Vagina (tissue), 2 donors: ENCODE measurements around the gene BLACAT1. TPM values are rescaled to one million over a fixed set of nuclear protein-coding genes. Genes with fewer than 3 reads are reported as not detected.
A peak's percentile ranks its signal among the peaks of the same experiment; 100 is the strongest.

Source experiments
- DNase-seq, 2 donors: peaks; one replicate each; pipeline ENCODE4 v3.0.0-alpha.2; 2017; ENCODE audit errors: extremely low spot score in 2 of 2
- H3K27ac ChIP-seq: fragments of 200-600 bp; sonication (generic); one replicate; pipeline ENCODE4 v1.5.1; 2019
- H3K27me3 ChIP-seq: fragments of 200-600 bp; sonication (generic); one replicate; pipeline ENCODE4 v1.5.1; 2019
- H3K36me3 ChIP-seq, 2 donors: fragments of 200-600 bp; sonication (generic); one replicate each; pipeline ENCODE4 v1.5.1; 2017 to 2019
- H3K4me1 ChIP-seq: fragments of 200-600 bp; sonication (generic); one replicate; pipeline ENCODE4 v1.5.1; 2019
- H3K4me3 ChIP-seq, 2 donors: fragments of 200-600 bp; sonication (generic); 1 replicate in 1 of 2; 2 replicates in 1 of 2; pipeline ENCODE4 v1.5.1; 2016 to 2019
- H3K9me3 ChIP-seq: fragments of 200-600 bp; sonication (generic); one replicate; pipeline ENCODE4 v1.5.1; 2019
- CTCF ChIP-seq, 3 experiments: fragments of 450-650 bp in 2 of 3; fragments of 200-600 bp in 1 of 3; sonication (generic) in 1 of 3; IDR thresholded peaks; one replicate each; pipeline ENCODE4 v1.5.1; 2017 to 2019; ENCODE audit warnings: antibody characterized with exemption in 3 of 3, mild to moderate bottlenecking in 2 of 3, moderate library complexity in 2 of 3
- POLR2A ChIP-seq, 2 donors: fragments of 450-650 bp; IDR thresholded peaks; one replicate each; pipeline ENCODE4 v1.6.1; 2017; ENCODE audit warnings: antibody characterized with exemption in 2 of 2, mild to moderate bottlenecking in 2 of 2, moderate library complexity in 2 of 2
- POLR2AphosphoS5 ChIP-seq, 2 donors: sonication (generic); formaldehyde crosslinking; IDR thresholded peaks; one replicate each; pipeline ENCODE4 v1.9.0; 2017; ENCODE audit warnings: antibody characterized with exemption in 2 of 2, mild to moderate bottlenecking in 2 of 2, low read depth in 1 of 2; ENCODE audit not compliant: insufficient read depth in 1 of 2
- intact Hi-C: fragments of 100-400 bp; cut with DNase I; formaldehyde crosslinking; loops from one replicate; pipeline ENCODE4 v1.15.1; 2023
- total RNA-seq: library from RNA; depleted of rRNA; stranded (reverse); fragments of >200 nt; gene quantifications from one replicate; pipeline ENCODE4 v1.2.3, GENCODE V29; 2016

BLACAT1 gene
- total RNA-seq, 1 donor from 2014 or later = 0.98 TPM

GRCh38 chr1:205444931-205445645 is 10.8 kb downstream of the BLACAT1 start:
- H3K36me3 ChIP-seq = no peaks in the 10 kb centered on the region
- H3K9me3 ChIP-seq = no peaks in the 10 kb centered on the region
- H3K27me3 ChIP-seq = no peaks in the 10 kb centered on the region
- no peak for DNase-seq
- H3K4me3 ChIP-seq = peak overlapping the region in 1 of 2 donors; percentile 25
- H3K27ac ChIP-seq = no peak overlapping the region
- intact Hi-C loops = no loop called here
- peaks cover 29% of the 10 kb centered on the region for H3K4me1 ChIP-seq
- no peak for TF ChIP-seq POLR2AphosphoS5 (IDR thresholded peaks at IDR 0.05; ENCODE audit: insufficient read depth in 1 of 2, low read depth in 1 of 2)
- TF ChIP-seq POLR2A (IDR thresholded peaks at IDR 0.05) = no peak
- no peak for TF ChIP-seq CTCF (IDR thresholded peaks at IDR 0.05)

GRCh38 chr1:205444300-205444930 is 11.4 kb downstream of the BLACAT1 start:
- Histone ChIP-seq H3K27ac (no peak overlapping the region), H3K4me3 (peak overlapping the region in 1 of 2 donors; percentile 25), H3K4me1 (peaks cover 23% of the 10 kb centered on the region), H3K27me3 (no peaks in the 10 kb centered on the region), H3K36me3 (no peaks in the 10 kb centered on the region), H3K9me3 (no peaks in the 10 kb centered on the region)
- TF ChIP-seq CTCF (IDR thresholded peaks at IDR 0.05) = no peak
- TF ChIP-seq POLR2A (IDR thresholded peaks at IDR 0.05) = no peak
- TF ChIP-seq POLR2AphosphoS5 (IDR thresholded peaks at IDR 0.05; ENCODE audit: insufficient read depth in 1 of 2, low read depth in 1 of 2) = no peak
- no peak for DNase-seq
- intact Hi-C loops = no loop called here

GRCh38 chr1:205443585-205444299 is 12.1 kb downstream of the BLACAT1 start:
- TF ChIP-seq POLR2AphosphoS5 (IDR thresholded peaks at IDR 0.05; ENCODE audit: insufficient read depth in 1 of 2, low read depth in 1 of 2) (no peak), CTCF (IDR thresholded peaks at IDR 0.05) (no peak), POLR2A (IDR thresholded peaks at IDR 0.05) (no peak)
- Histone ChIP-seq H3K4me3 (no peak overlapping the region), H3K27ac (no peak overlapping the region)

GRCh38 chr1:205442051-205442725 is 13.7 kb downstream of the BLACAT1 start:
- Histone ChIP-seq H3K36me3 (no peaks in the 10 kb centered on the region), H3K4me3 (no peak overlapping the region), H3K9me3 (no peaks in the 10 kb centered on the region), H3K27me3 (no peaks in the 10 kb centered on the region), H3K27ac (no peak overlapping the region), H3K4me1 (peaks cover 35% of the 10 kb centered on the region)
- TF ChIP-seq POLR2AphosphoS5 (IDR thresholded peaks at IDR 0.05; ENCODE audit: insufficient read depth in 1 of 2, low read depth in 1 of 2) = no peak
- no peak for TF ChIP-seq POLR2A (IDR thresholded peaks at IDR 0.05)
- TF ChIP-seq CTCF (IDR thresholded peaks at IDR 0.05) = no peak
- DNase-seq = no peak
- intact Hi-C loops = no loop called here

More at GRCh38 chr1:205443585-205444299, 12.1 kb downstream of the BLACAT1 start:
- Histone ChIP-seq H3K27me3 (no peaks in the 10 kb centered on the region), H3K9me3 (no peaks in the 10 kb centered on the region), H3K4me1 (peaks cover 26% of the 10 kb centered on the region), H3K36me3 (no peaks in the 10 kb centered on the region)
- DNase-seq = no peak
- intact Hi-C loops = no loop called here
